Tibial nerve (tissue), 3 donors: Measurements from ENCODE around the gene GPR150.

Experiments used
- POLR2A ChIP-seq, 2 donors: fragments of 450-650 bp; IDR thresholded peaks; one replicate each; pipeline ENCODE4 v1.6.1; 2017; ENCODE audit warnings: antibody characterized with exemption in 2 of 2, mild to moderate bottlenecking in 2 of 2, moderate library complexity in 2 of 2
- TF ChIP-seq, protein P1 (sequence below), 5 experiments: fragments of 200-600 bp in 3 of 5; fragments of 450-650 bp in 2 of 5; sonication (generic) in 3 of 5; IDR thresholded peaks; one replicate each; pipeline ENCODE4 v1.5.1; 2016 to 2019; ENCODE audit warnings: antibody characterized with exemption in 5 of 5, mild to moderate bottlenecking in 3 of 5, moderate library complexity in 2 of 5

DNA sequence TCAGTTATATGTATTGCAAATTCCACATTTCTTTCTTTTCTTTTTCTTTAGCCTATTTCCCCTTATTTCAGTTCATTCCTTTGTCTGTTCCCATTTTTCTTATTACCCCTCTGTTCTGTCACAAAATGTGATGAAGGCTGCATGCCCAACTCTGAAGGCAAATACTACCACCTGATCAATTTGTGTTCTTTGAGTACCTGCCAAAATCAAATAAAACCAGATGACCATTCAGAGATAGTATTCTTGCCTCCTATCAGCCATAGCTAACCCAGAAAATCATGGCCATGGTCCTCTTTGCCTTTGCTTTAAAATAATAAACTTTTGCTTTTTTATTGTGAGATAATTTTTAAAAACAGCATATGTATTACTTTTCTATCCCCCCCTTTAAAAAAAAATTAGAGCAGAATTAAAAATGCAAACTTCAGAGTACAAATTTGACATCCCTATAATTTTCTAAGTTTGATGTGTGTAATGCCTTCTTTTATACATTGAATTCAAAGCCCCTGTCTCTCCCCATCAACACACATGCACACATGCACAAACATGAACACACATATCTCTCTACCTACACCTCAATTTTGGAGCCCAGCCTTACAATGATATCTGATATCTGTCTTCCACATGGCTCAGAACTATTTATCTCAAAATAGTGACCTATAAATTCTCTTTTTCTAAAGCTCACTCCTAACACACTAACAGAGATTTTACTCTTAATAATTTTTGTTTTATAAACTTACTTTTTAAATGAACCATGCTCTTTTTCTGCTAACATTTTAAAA, 30.1 kb downstream of the GPR150 start:
- TF ChIP-seq, protein P1, sequence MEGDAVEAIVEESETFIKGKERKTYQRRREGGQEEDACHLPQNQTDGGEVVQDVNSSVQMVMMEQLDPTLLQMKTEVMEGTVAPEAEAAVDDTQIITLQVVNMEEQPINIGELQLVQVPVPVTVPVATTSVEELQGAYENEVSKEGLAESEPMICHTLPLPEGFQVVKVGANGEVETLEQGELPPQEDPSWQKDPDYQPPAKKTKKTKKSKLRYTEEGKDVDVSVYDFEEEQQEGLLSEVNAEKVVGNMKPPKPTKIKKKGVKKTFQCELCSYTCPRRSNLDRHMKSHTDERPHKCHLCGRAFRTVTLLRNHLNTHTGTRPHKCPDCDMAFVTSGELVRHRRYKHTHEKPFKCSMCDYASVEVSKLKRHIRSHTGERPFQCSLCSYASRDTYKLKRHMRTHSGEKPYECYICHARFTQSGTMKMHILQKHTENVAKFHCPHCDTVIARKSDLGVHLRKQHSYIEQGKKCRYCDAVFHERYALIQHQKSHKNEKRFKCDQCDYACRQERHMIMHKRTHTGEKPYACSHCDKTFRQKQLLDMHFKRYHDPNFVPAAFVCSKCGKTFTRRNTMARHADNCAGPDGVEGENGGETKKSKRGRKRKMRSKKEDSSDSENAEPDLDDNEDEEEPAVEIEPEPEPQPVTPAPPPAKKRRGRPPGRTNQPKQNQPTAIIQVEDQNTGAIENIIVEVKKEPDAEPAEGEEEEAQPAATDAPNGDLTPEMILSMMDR (IDR thresholded peaks at IDR 0.05) = no peak
- TF ChIP-seq POLR2A (IDR thresholded peaks at IDR 0.05) = no peak
